ENCODE data around the gene KCNK5. TPM values are rescaled to one million over a fixed set of nuclear protein-coding genes. Genes with fewer than 3 reads are reported as not detected.

KCNK5 gene
- total RNA-seq, 2 experiments from 2014 or later, result 4.2 to 4.8 TPM

- no peaks in the 10 kb centered on the region for H3K36me3 Mint-ChIP-seq (ENCODE audit: low read depth)
- no peak for DNase-seq
- no peak overlapping the region for H3K27ac Mint-ChIP-seq
- H3K4me3 Mint-ChIP-seq, result no peak overlapping the region
- ChIA-PET CTCF (interaction anchor here (1.6 kb wide), 1 partner anchor 9 kb away, joined by 4 read pairs; no protein-coding TSS in a partner anchor), POLR2A (no interaction called here)
- no peaks in the 10 kb centered on the region for H3K27me3 Mint-ChIP-seq
- H3K9me3 Mint-ChIP-seq, result no peaks in the 10 kb centered on the region
- peaks cover 29% of the 10 kb centered on the region for H3K4me1 Mint-ChIP-seq
Observed at GRCh38 chr6:39209360-39209811, 19.9 kb downstream of the KCNK5 start.

- Mint-ChIP-seq H3K9me3 (no peaks in the 10 kb centered on the region), H3K27me3 (no peaks in the 10 kb centered on the region), H3K4me3 (no peak overlapping the region), H3K4me1 (peaks cover 33% of the 10 kb centered on the region), H3K36me3 (ENCODE audit: low read depth) (no peaks in the 10 kb centered on the region), H3K27ac (no peak overlapping the region)
- CTCF ChIA-PET, result interaction anchor here (0.6 kb wide), 1 partner anchor 10 kb away, joined by 3 read pairs; no protein-coding TSS in a partner anchor
- POLR2A ChIA-PET, result no interaction called here
- DNase-seq, result no peak
Observed at GRCh38 chr6:39208223-39208739, 21.0 kb downstream of the KCNK5 start.

GRCh38 chr6:39207416-39208222 lies 21.7 kb downstream of the KCNK5 start:
- ChIA-PET CTCF (interaction anchor here (0.6 to 1.2 kb wide), 2 partner anchors 10 to 21 kb away, joined by 3 read pairs; partner anchors contain the start of gene KCNK5), POLR2A (no interaction called here)
- no peak overlapping the region for H3K4me3 Mint-ChIP-seq
- no peaks in the 10 kb centered on the region for H3K9me3 Mint-ChIP-seq
- DNase-seq, result no peak
- no peak overlapping the region for H3K27ac Mint-ChIP-seq
- peaks cover 38% of the 10 kb centered on the region for H3K4me1 Mint-ChIP-seq
- H3K27me3 Mint-ChIP-seq, result no peaks in the 10 kb centered on the region
- no peaks in the 10 kb centered on the region for H3K36me3 Mint-ChIP-seq (ENCODE audit: low read depth)

GRCh38 chr6:39206250-39206721 lies 23.0 kb downstream of the KCNK5 start:
- no peak overlapping the region for H3K27ac Mint-ChIP-seq
- no peak overlapping the region for H3K4me3 Mint-ChIP-seq
- ChIA-PET CTCF (interaction anchor here (0.6 to 1.4 kb wide), 4 partner anchors 9 to 48 kb away, joined by 3 to 5 read pairs (median 4); partner anchors contain the start of gene KCNK5), POLR2A (no interaction called here)
- no peak for DNase-seq
- no peaks in the 10 kb centered on the region for H3K9me3 Mint-ChIP-seq
- H3K4me1 Mint-ChIP-seq, result peaks cover 38% of the 10 kb centered on the region
- no peaks in the 10 kb centered on the region for H3K27me3 Mint-ChIP-seq
- no peaks in the 10 kb centered on the region for H3K36me3 Mint-ChIP-seq (ENCODE audit: low read depth)

GRCh38 chr6:39204646-39205244 lies 24.5 kb downstream of the KCNK5 start:
- H3K4me1 Mint-ChIP-seq, result peaks cover 29% of the 10 kb centered on the region
- no peak for DNase-seq
- H3K27me3 Mint-ChIP-seq, result no peaks in the 10 kb centered on the region
- no peak overlapping the region for H3K4me3 Mint-ChIP-seq
- no peaks in the 10 kb centered on the region for H3K36me3 Mint-ChIP-seq (ENCODE audit: low read depth)
- no peak overlapping the region for H3K27ac Mint-ChIP-seq
- CTCF ChIA-PET, result interaction anchor here (1.6 kb wide), 1 partner anchor 8 kb away, joined by 6 read pairs; no protein-coding TSS in a partner anchor
- POLR2A ChIA-PET, result no interaction called here
- H3K9me3 Mint-ChIP-seq, result no peaks in the 10 kb centered on the region

GRCh38 chr6:39204160-39204495 lies 25.1 kb downstream of the KCNK5 start:
- Mint-ChIP-seq H3K4me1 (peaks cover 22% of the 10 kb centered on the region), H3K36me3 (ENCODE audit: low read depth) (no peaks in the 10 kb centered on the region), H3K27ac (no peak overlapping the region), H3K27me3 (no peaks in the 10 kb centered on the region), H3K4me3 (no peak overlapping the region), H3K9me3 (no peaks in the 10 kb centered on the region)
- CTCF ChIA-PET, result interaction anchor here (1.6 kb wide), 1 partner anchor 9 kb away, joined by 6 read pairs; no protein-coding TSS in a partner anchor
- DNase-seq, result no peak
- POLR2A ChIA-PET, result interaction anchor here (0.7 kb wide), 1 partner anchor 95 kb away, joined by 3 read pairs; no protein-coding TSS in a partner anchor

- CTCF ChIA-PET, result interaction anchor here (1.6 kb wide), 1 partner anchor 10 kb away, joined by 6 read pairs; no protein-coding TSS in a partner anchor
- no peaks in the 10 kb centered on the region for H3K27me3 Mint-ChIP-seq
- H3K4me1 Mint-ChIP-seq, result peaks cover 22% of the 10 kb centered on the region
- no peak for DNase-seq
- no peak overlapping the region for H3K27ac Mint-ChIP-seq
- no peaks in the 10 kb centered on the region for H3K36me3 Mint-ChIP-seq (ENCODE audit: low read depth)
- no peaks in the 10 kb centered on the region for H3K9me3 Mint-ChIP-seq
- H3K4me3 Mint-ChIP-seq, result no peak overlapping the region
- POLR2A ChIA-PET, result interaction anchor here (0.7 kb wide), 1 partner anchor 96 kb away, joined by 3 read pairs; no protein-coding TSS in a partner anchor
Observed at GRCh38 chr6:39203436-39204159, 25.7 kb downstream of the KCNK5 start.

GRCh38 chr6:39202166-39202565 lies 27.1 kb downstream of the KCNK5 start:
- no peak overlapping the region for H3K27ac Mint-ChIP-seq
- H3K36me3 Mint-ChIP-seq (ENCODE audit: low read depth), result no peaks in the 10 kb centered on the region
- peaks cover 22% of the 10 kb centered on the region for H3K4me1 Mint-ChIP-seq
- H3K4me3 Mint-ChIP-seq, result no peak overlapping the region
- ChIA-PET CTCF (interaction anchor here (1.4 to 2.1 kb wide), 3 partner anchors 10 to 101 kb away, joined by 5 to 7 read pairs (median 5); partner anchors contain the start of gene KCNK5), POLR2A (no interaction called here)
- H3K9me3 Mint-ChIP-seq, result no peaks in the 10 kb centered on the region
- no peaks in the 10 kb centered on the region for H3K27me3 Mint-ChIP-seq
- no peak for DNase-seq

- Mint-ChIP-seq H3K4me3 (no peak overlapping the region), H3K27me3 (no peaks in the 10 kb centered on the region), H3K36me3 (ENCODE audit: low read depth) (no peaks in the 10 kb centered on the region), H3K27ac (no peak overlapping the region), H3K9me3 (no peaks in the 10 kb centered on the region), H3K4me1 (peaks cover 9% of the 10 kb centered on the region)
- POLR2A ChIA-PET, result no interaction called here
- CTCF ChIA-PET, result interaction anchor here (0.6 to 1.2 kb wide), 4 partner anchors 10 to 117 kb away, joined by 3 to 4 read pairs (median 4); no protein-coding TSS in a partner anchor
- DNase-seq, result no peak
Observed at GRCh38 chr6:39200498-39201020, 28.7 kb downstream of the KCNK5 start.

- ChIA-PET CTCF (interaction anchor here (0.7 to 1.2 kb wide), 4 partner anchors 10 to 48 kb away, joined by 3 to 4 read pairs (median 4); no protein-coding TSS in a partner anchor), POLR2A (no interaction called here)
- Mint-ChIP-seq H3K4me1 (peaks cover 9% of the 10 kb centered on the region), H3K4me3 (no peak overlapping the region), H3K27ac (no peak overlapping the region), H3K36me3 (ENCODE audit: low read depth) (peaks cover under 1% of the 10 kb centered on the region), H3K27me3 (no peaks in the 10 kb centered on the region), H3K9me3 (no peaks in the 10 kb centered on the region)
- DNase-seq, result no peak
Observed at GRCh38 chr6:39199976-39200375, 29.3 kb downstream of the KCNK5 start.

GRCh38 chr6:39199231-39199940 lies 29.9 kb downstream of the KCNK5 start:
- POLR2A ChIA-PET, result no interaction called here
- CTCF ChIA-PET, result interaction anchor here (1.0 kb wide), 2 partner anchors 13 to 16 kb away, joined by 3 to 4 read pairs; no protein-coding TSS in a partner anchor

More at GRCh38 chr6:39199231-39199940, 29.9 kb downstream of the KCNK5 start:
- no peak overlapping the region for H3K27ac Mint-ChIP-seq
- H3K27me3 Mint-ChIP-seq, result no peaks in the 10 kb centered on the region
- DNase-seq, result no peak
- H3K9me3 Mint-ChIP-seq, result no peaks in the 10 kb centered on the region
- peaks cover 9% of the 10 kb centered on the region for H3K4me1 Mint-ChIP-seq
- no peak overlapping the region for H3K4me3 Mint-ChIP-seq
- H3K36me3 Mint-ChIP-seq (ENCODE audit: low read depth), result peaks cover 7% of the 10 kb centered on the region
